IPS-18a (cell line): ENCODE results near the gene SLC39A11.
"Not testable (repeated sequence)": the region's sequence is repeated elsewhere in the genome, so short reads cannot be mapped to it uniquely, and the experiment has no call there.

Experiments
- H3K27ac ChIP-seq: one replicate; pipeline ENCODE4 v1.5.1; 2013; ENCODE audit warnings: low read length
- H3K27me3 ChIP-seq: one replicate; pipeline ENCODE4 v1.6.1; 2013; ENCODE audit warnings: mild to moderate bottlenecking, low read length; ENCODE audit not compliant: control insufficient read depth, insufficient read depth
- H3K36me3 ChIP-seq: one replicate; pipeline ENCODE4 v1.6.1; 2013; ENCODE audit warnings: low read depth, low read length; ENCODE audit not compliant: control insufficient read depth
- H3K4me1 ChIP-seq: one replicate; pipeline ENCODE4 v1.6.1; 2013; ENCODE audit warnings: low read depth, low read length; ENCODE audit not compliant: control insufficient read depth
- H3K4me3 ChIP-seq: one replicate; pipeline ENCODE4 v1.5.1; 2013; ENCODE audit warnings: low read length
- H3K9ac ChIP-seq: one replicate; pipeline ENCODE4 v1.6.1; 2013; ENCODE audit warnings: mild to moderate bottlenecking, low read length, moderate library complexity
- H3K9me3 ChIP-seq: one replicate; pipeline ENCODE4 v1.6.1; 2013; ENCODE audit warnings: low read depth, low read length; ENCODE audit not compliant: control insufficient read depth

SLC39A11 gene

GRCh38 chr17:72996791-72997190, 95.7 kb downstream of the SLC39A11 start:
- H3K27me3 ChIP-seq, result no peaks in the 10 kb centered on the region
- no peaks in the 10 kb centered on the region for H3K9me3 ChIP-seq
- H3K4me1 ChIP-seq, result no peaks in the 10 kb centered on the region
- H3K4me3 ChIP-seq, result no peak overlapping the region
- no peak overlapping the region for H3K9ac ChIP-seq
- H3K27ac ChIP-seq, result no peak overlapping the region
- no peaks in the 10 kb centered on the region for H3K36me3 ChIP-seq

GRCh38 chr17:72995008-72995656, 97.4 kb downstream of the SLC39A11 start:
- H3K9ac ChIP-seq, result no peak overlapping the region
- H3K27me3 ChIP-seq, result no peaks in the 10 kb centered on the region
- no peaks in the 10 kb centered on the region for H3K9me3 ChIP-seq
- H3K4me1 ChIP-seq, result no peaks in the 10 kb centered on the region
- H3K4me3 ChIP-seq, result no peak overlapping the region
- no peaks in the 10 kb centered on the region for H3K36me3 ChIP-seq
- H3K27ac ChIP-seq, result no peak overlapping the region

DNA sequence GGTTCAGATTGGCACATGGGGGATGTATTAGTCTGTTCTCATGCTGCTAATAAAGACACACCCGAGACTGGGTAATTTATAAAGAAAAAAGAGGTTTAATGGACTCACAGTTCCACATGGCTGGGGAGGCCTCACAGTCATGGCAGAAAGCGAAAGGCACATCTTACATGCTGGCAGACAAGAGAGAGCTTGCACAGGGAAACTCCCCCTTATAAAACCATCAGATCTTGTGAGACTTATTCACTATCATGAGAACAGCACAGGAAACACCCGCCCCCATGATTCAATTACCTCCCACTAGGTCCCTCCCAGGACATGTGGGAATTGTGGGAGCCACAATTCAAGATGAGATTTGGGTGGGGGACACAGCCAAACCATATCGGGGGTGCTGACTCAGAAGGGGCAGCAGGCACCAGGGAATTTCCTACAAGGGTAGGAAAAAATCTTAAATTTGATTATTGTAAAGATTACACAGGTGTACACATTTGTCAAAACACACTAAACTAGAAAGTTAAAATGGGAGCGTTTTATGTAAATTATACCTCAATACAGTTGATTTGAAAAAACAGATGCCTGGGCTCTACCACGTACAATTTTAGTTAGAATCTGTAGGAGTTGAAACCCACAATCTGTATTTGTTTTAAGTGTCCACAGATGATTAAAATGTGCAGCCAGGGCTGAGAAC, 99.6 kb downstream of the SLC39A11 start:
- not testable (repeated sequence) for H3K27ac ChIP-seq

DNA sequence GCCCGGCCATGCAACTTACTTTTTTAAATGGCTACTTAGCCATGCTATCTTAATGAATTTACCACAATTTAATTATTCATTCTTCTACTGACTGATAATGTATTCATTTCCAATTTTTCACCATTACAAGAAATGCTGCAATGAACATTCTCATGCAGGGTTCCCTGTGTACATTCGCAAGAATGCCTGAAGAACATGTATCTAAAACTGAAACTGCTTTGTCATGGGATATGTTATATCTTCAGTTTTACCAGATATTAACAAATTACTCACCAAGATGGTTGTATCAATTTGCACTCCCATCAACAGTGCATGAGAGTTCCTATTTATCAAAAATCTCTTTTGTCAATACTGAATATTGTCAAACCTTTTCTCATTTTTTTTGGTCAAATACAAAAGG, 100.8 kb downstream of the SLC39A11 start:
- Histone ChIP-seq H3K27me3 (no peaks in the 10 kb centered on the region), H3K4me1 (no peaks in the 10 kb centered on the region), H3K36me3 (no peaks in the 10 kb centered on the region), H3K27ac (no peak overlapping the region), H3K9me3 (no peaks in the 10 kb centered on the region), H3K4me3 (no peak overlapping the region), H3K9ac (no peak overlapping the region)

More for the DNA sequence above, 99.6 kb downstream of the SLC39A11 start:
- not testable (repeated sequence) for H3K4me3 ChIP-seq, H3K27me3 ChIP-seq, H3K4me1 ChIP-seq, H3K9ac ChIP-seq, H3K9me3 ChIP-seq, H3K36me3 ChIP-seq

GRCh38 chr17:72989074-72989610, 103.3 kb downstream of the SLC39A11 start:
- H3K27me3 ChIP-seq, result no peaks in the 10 kb centered on the region
- H3K27ac ChIP-seq, result no peak overlapping the region
- H3K4me3 ChIP-seq, result no peak overlapping the region
- H3K36me3 ChIP-seq, result no peaks in the 10 kb centered on the region
- no peaks in the 10 kb centered on the region for H3K4me1 ChIP-seq
- H3K9me3 ChIP-seq, result no peaks in the 10 kb centered on the region
- H3K9ac ChIP-seq, result no peak overlapping the region

DNA sequence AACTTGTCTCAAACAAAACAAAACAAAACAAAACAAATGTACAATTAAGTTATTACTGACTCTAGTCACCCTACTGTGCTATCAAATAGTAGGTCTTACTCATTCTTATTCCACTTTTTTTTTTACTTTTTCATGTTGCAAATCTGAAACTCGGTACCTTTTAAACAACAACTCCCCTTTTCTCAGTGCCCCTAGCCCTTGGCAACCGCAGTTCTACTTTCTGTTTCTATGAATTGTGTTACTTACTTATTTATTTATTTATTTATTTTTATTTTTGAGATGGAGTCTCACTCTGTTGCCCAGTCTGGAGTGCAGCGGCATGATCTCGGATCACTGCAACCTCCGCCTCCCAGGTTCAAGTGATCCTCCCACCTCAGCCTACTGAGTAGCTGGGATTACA, 104.0 kb downstream of the SLC39A11 start:
- no peaks in the 10 kb centered on the region for H3K36me3 ChIP-seq
- no peak overlapping the region for H3K27ac ChIP-seq
- H3K9ac ChIP-seq, result no peak overlapping the region
- no peak overlapping the region for H3K4me3 ChIP-seq
- H3K4me1 ChIP-seq, result no peaks in the 10 kb centered on the region
- H3K9me3 ChIP-seq, result no peaks in the 10 kb centered on the region
- no peaks in the 10 kb centered on the region for H3K27me3 ChIP-seq

DNA sequence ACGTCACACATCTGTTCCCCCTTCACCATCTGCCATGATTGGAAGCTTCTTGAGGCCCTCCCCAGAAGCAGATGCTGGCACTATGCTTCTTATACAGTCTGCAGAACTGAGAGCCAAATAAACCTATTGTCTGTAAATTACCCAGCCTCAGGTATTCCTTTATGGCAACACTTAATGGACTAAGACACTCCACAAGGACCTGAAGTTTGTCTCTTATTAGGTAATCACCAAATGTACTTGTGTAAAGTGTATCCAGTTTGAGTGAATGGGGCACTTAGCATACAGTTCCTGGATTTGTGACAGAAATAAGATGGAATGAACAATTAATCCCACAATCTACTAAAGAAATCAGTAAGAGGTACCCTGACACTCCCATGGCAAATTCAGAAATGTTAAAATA, 105.3 kb downstream of the SLC39A11 start:
- Histone ChIP-seq H3K4me3 (no peak overlapping the region), H3K9me3 (no peaks in the 10 kb centered on the region), H3K36me3 (no peaks in the 10 kb centered on the region), H3K4me1 (no peaks in the 10 kb centered on the region), H3K27ac (no peak overlapping the region), H3K27me3 (no peaks in the 10 kb centered on the region), H3K9ac (no peak overlapping the region)

GRCh38 chr17:72985882-72986720, 106.4 kb downstream of the SLC39A11 start:
- Histone ChIP-seq H3K36me3 (no peaks in the 10 kb centered on the region), H3K27me3 (no peaks in the 10 kb centered on the region), H3K4me3 (no peak overlapping the region), H3K4me1 (no peaks in the 10 kb centered on the region), H3K9ac (no peak overlapping the region), H3K9me3 (no peaks in the 10 kb centered on the region), H3K27ac (no peak overlapping the region)

GRCh38 chr17:72984926-72985325, 107.6 kb downstream of the SLC39A11 start:
- Histone ChIP-seq H3K27ac (no peak overlapping the region), H3K4me3 (no peak overlapping the region), H3K9me3 (no peaks in the 10 kb centered on the region), H3K4me1 (no peaks in the 10 kb centered on the region), H3K36me3 (no peaks in the 10 kb centered on the region), H3K9ac (no peak overlapping the region), H3K27me3 (no peaks in the 10 kb centered on the region)

- Histone ChIP-seq H3K36me3 (no peaks in the 10 kb centered on the region), H3K9ac (no peak overlapping the region), H3K9me3 (no peaks in the 10 kb centered on the region), H3K27ac (no peak overlapping the region), H3K27me3 (no peaks in the 10 kb centered on the region), H3K4me3 (no peak overlapping the region), H3K4me1 (no peaks in the 10 kb centered on the region)
Measured at GRCh38 chr17:72984145-72984925, 108.2 kb downstream of the SLC39A11 start.

GRCh38 chr17:72982680-72983079, 109.8 kb downstream of the SLC39A11 start:
- Histone ChIP-seq H3K4me1 (no peaks in the 10 kb centered on the region), H3K36me3 (no peaks in the 10 kb centered on the region), H3K27me3 (no peaks in the 10 kb centered on the region), H3K27ac (no peak overlapping the region), H3K9ac (no peak overlapping the region), H3K4me3 (no peak overlapping the region), H3K9me3 (no peaks in the 10 kb centered on the region)
